GM21367 (cell line): ENCODE data around the gene GNGT1.

ENCODE experiments used
- ATAC-seq: cut with Tn5 transposase; IDR thresholded peaks from one replicate; pipeline ENCODE4 v1.9.1; 2021; ENCODE audit not compliant: unreplicated experiment

GNGT1 gene

GRCh38 chr7:93938293-93938692 lies 31.9 kb downstream of the GNGT1 start:
- no peak for ATAC-seq

- no peak for ATAC-seq
Observed at GRCh38 chr7:93941945-93942344, 35.6 kb downstream of the GNGT1 start.

- ATAC-seq = no peak
Observed at GRCh38 chr7:93943816-93944540, 37.6 kb downstream of the GNGT1 start.

- ATAC-seq = no peak
Observed at GRCh38 chr7:93944673-93945072, 38.3 kb downstream of the GNGT1 start.

- no peak for ATAC-seq
Observed at GRCh38 chr7:93945083-93945482, 38.7 kb downstream of the GNGT1 start.

GRCh38 chr7:93945756-93946535 lies 39.6 kb downstream of the GNGT1 start:
- no peak for ATAC-seq

- no peak for ATAC-seq
Observed at GRCh38 chr7:93948106-93948505, 41.7 kb downstream of the GNGT1 start.

- ATAC-seq = no peak
Observed at GRCh38 chr7:93948873-93949272, 42.5 kb downstream of the GNGT1 start.

- ATAC-seq = no peak
Observed at GRCh38 chr7:93949423-93949822, 43.1 kb downstream of the GNGT1 start.

GRCh38 chr7:93955304-93955703 lies 48.9 kb downstream of the GNGT1 start:
- ATAC-seq = peak; percentile 67

- no peak for ATAC-seq
Observed at GRCh38 chr7:93957767-93958166, 51.4 kb downstream of the GNGT1 start.

- no peak for ATAC-seq
Observed at GRCh38 chr7:93958216-93958615, 51.8 kb downstream of the GNGT1 start.

GRCh38 chr7:93958651-93959050 lies 52.3 kb downstream of the GNGT1 start:
- no peak for ATAC-seq
